PC-3 (cell line): ENCODE data around the gene TF. TPM values are rescaled to one million over a fixed set of nuclear protein-coding genes. Genes with fewer than 3 reads are reported as not detected.

Source experiments
- ATAC-seq: fragments of 200-7000 bp; cut with Tn5 transposase; 2 replicates; pipeline ENCODE4 v1.9.1; 2020; ENCODE audit warnings: mild to moderate bottlenecking, moderate library complexity
- BruUV-seq: library from RNA; stranded (reverse); fragments of 400-500 nt; replicated peaks from 2 replicates; lab custom pipeline; 2021; lab: Mats Ljungman, UMichigan
- CTCF ChIA-PET: fragments of 300-600 bp; sonication (Branson Sonifier 250); formaldehyde crosslinking; loops from one replicate; lab custom pipeline; 2022; ENCODE audit warnings: antibody characterized with exemption; lab: Charles Lee
- POLR2A ChIA-PET: fragments of 300-600 bp; sonication (Branson Sonifier 250); formaldehyde crosslinking; loops from one replicate; lab custom pipeline; 2022; ENCODE audit warnings: antibody characterized with exemption; ENCODE audit not compliant: unreplicated experiment; lab: Charles Lee
- DNase-seq: peaks from one replicate; pipeline ENCODE4 v3.0.0-alpha.2; 2015
- H2AFZ ChIP-seq: fragments of 300-600 bp; sonication (generic); 2 replicates; pipeline ENCODE4 v1.6.0; 2016; ENCODE audit warnings: antibody characterized with exemption, low read length
- H3F3A ChIP-seq: fragments of 300-600 bp; sonication (generic); one replicate; pipeline ENCODE4 v1.6.0; 2017; ENCODE audit warnings: antibody characterized with exemption, low read length, control low read depth, mild to moderate bottlenecking; ENCODE audit not compliant: unreplicated experiment
- H3K27ac ChIP-seq: fragments of 300-600 bp; sonication (generic); 2 replicates; pipeline ENCODE4 v1.5.1; 2016; ENCODE audit warnings: mild to moderate bottlenecking, low read length
- H3K27me3 ChIP-seq: fragments of 300-600 bp; sonication (generic); 2 replicates; pipeline ENCODE4 v1.6.1; 2016; ENCODE audit warnings: low read length, mixed read lengths
- H3K36me3 ChIP-seq: fragments of 300-600 bp; sonication (generic); 2 replicates; pipeline ENCODE4 v1.6.1; 2016; ENCODE audit warnings: low read depth, mixed run types, low read length, mixed read lengths
- H3K4me1 ChIP-seq: fragments of 300-600 bp; sonication (generic); 2 replicates; pipeline ENCODE4 v1.5.1; 2016; ENCODE audit warnings: low read length; ENCODE audit not compliant: insufficient read depth
- H3K4me2 ChIP-seq: fragments of 300-600 bp; sonication (generic); 2 replicates; pipeline ENCODE4 v1.6.0; 2016; ENCODE audit warnings: low read length
- H3K4me3 ChIP-seq: fragments of 300-600 bp; sonication (generic); 2 replicates; pipeline ENCODE4 v1.5.1; 2016; ENCODE audit warnings: mild to moderate bottlenecking, low read length, mixed read lengths
- H3K79me2 ChIP-seq: fragments of 300-600 bp; sonication (generic); 2 replicates; pipeline ENCODE4 v1.6.1; 2017; ENCODE audit warnings: low read length, mixed read lengths
- H3K9ac ChIP-seq: fragments of 300-600 bp; sonication (generic); 2 replicates; pipeline ENCODE4 v1.6.0; 2016; ENCODE audit warnings: mild to moderate bottlenecking, low read length
- H3K9me2 ChIP-seq: fragments of 300-600 bp; sonication (generic); replicated peaks from 2 replicates; pipeline ENCODE4 v1.6.1; 2016; ENCODE audit warnings: mixed run types, low read length, mixed read lengths
- H3K9me3 ChIP-seq: fragments of 300-600 bp; sonication (generic); 2 replicates; pipeline ENCODE4 v1.6.1; 2016; ENCODE audit warnings: low read length, mixed read lengths
- H4K20me1 ChIP-seq: fragments of 300-600 bp; sonication (generic); 2 replicates; pipeline ENCODE4 v1.6.1; 2016; ENCODE audit warnings: low read length, mixed read lengths
- CTCF ChIP-seq: fragments of 300-600 bp; sonication (generic); conservative IDR thresholded peaks from 2 replicates; pipeline ENCODE4 v1.5.1; 2017; ENCODE audit warnings: antibody characterized with exemption, low read depth, mild to moderate bottlenecking, low read length
- EZH2 ChIP-seq: fragments of 300-600 bp; sonication (generic); IDR thresholded peaks from one replicate; pipeline ENCODE4 v1.6.1; 2017; ENCODE audit warnings: antibody characterized with exemption, mild to moderate bottlenecking, low read length; ENCODE audit not compliant: unreplicated experiment
- EZH2phosphoT487 ChIP-seq: fragments of 300-600 bp; sonication (generic); IDR thresholded peaks from 2 replicates; pipeline ENCODE4 v1.6.1; 2018; ENCODE audit warnings: mild to moderate bottlenecking, antibody characterized with exemption, low read length, borderline replicate concordance
- intact Hi-C: fragments of 100-400 bp; cut with micrococcal nuclease; formaldehyde crosslinking; loops from 2 replicates; pipeline ENCODE4 v1.9.0; 2023
- total RNA-seq: library from RNA; depleted of rRNA; stranded (reverse); fragments of >200 nt; gene quantifications from 2 replicates; pipeline ENCODE4 v1.2.3, GENCODE V29; 2014

TF gene
- total RNA-seq, 1 experiment from 2014 or later = not detected

GRCh38 chr3:133833880-133834620 lies 87.9 kb downstream of the TF start:
- no peaks in the 10 kb centered on the region for H3K9me3 ChIP-seq
- no TSS peak for BruUV-seq
- H4K20me1 ChIP-seq = no peaks in the 10 kb centered on the region
- H3K4me1 ChIP-seq = no peaks in the 10 kb centered on the region
- no peaks in the 10 kb centered on the region for H3K27me3 ChIP-seq
- no peaks in the 10 kb centered on the region for H3F3A ChIP-seq
- CTCF ChIA-PET = interaction anchor here (0.6 kb wide), 1 partner anchor 61 kb away, joined by 3 read pairs; no protein-coding TSS in a partner anchor
- H3K9me2 ChIP-seq = no peaks in the 10 kb centered on the region
- ATAC-seq (no peak), DNase-seq (no peak)
- no peaks in the 10 kb centered on the region for H3K79me2 ChIP-seq
- no peaks in the 10 kb centered on the region for H3K36me3 ChIP-seq
- no peak overlapping the region for H2AFZ ChIP-seq
- no peak overlapping the region for H3K4me2 ChIP-seq
- no peak overlapping the region for H3K9ac ChIP-seq
- no peak overlapping the region for H3K4me3 ChIP-seq
- intact Hi-C loops = no loop called here
- TF ChIP-seq EZH2phosphoT487 (no peak), EZH2 (no peak)
- POLR2A ChIA-PET = no interaction called here
- no peak overlapping the region for H3K27ac ChIP-seq

- Histone ChIP-seq H2AFZ (no peak overlapping the region), H3K9ac (no peak overlapping the region), H4K20me1 (no peaks in the 10 kb centered on the region), H3K4me1 (no peaks in the 10 kb centered on the region), H3K27me3 (no peaks in the 10 kb centered on the region), H3K36me3 (no peaks in the 10 kb centered on the region), H3K4me2 (no peak overlapping the region), H3F3A (no peaks in the 10 kb centered on the region), H3K9me3 (no peaks in the 10 kb centered on the region), H3K79me2 (no peaks in the 10 kb centered on the region), H3K27ac (no peak overlapping the region), H3K4me3 (no peak overlapping the region), H3K9me2 (no peaks in the 10 kb centered on the region)
- no peak for DNase-seq
- ChIA-PET CTCF (no interaction called here), POLR2A (no interaction called here)
- ATAC-seq = no peak
- TF ChIP-seq EZH2 (no peak), CTCF (no peak), EZH2phosphoT487 (no peak)
- intact Hi-C loops = no loop called here
- no TSS peak for BruUV-seq
Observed at GRCh38 chr3:133834621-133835417, 88.6 kb downstream of the TF start.

- Histone ChIP-seq H3K9ac (no peak overlapping the region), H3K4me1 (no peaks in the 10 kb centered on the region), H3K9me2 (no peaks in the 10 kb centered on the region), H3K36me3 (no peaks in the 10 kb centered on the region), H3F3A (no peaks in the 10 kb centered on the region), H3K79me2 (no peaks in the 10 kb centered on the region), H3K4me3 (no peak overlapping the region), H3K9me3 (no peaks in the 10 kb centered on the region), H4K20me1 (no peaks in the 10 kb centered on the region), H3K4me2 (no peak overlapping the region), H3K27me3 (no peaks in the 10 kb centered on the region), H2AFZ (no peak overlapping the region), H3K27ac (no peak overlapping the region)
- intact Hi-C loops = no loop called here
- CTCF ChIA-PET = no interaction called here
- POLR2A ChIA-PET = no interaction called here
- no peak for DNase-seq
- no peak for TF ChIP-seq EZH2
- no peak for TF ChIP-seq CTCF
- ATAC-seq = no peak
- no TSS peak for BruUV-seq
Observed at GRCh38 chr3:133835418-133835743, 89.2 kb downstream of the TF start.
